OCI-LY1 (cell line): ENCODE measurements around the gene BMPR1B.

ENCODE experiments used
- CTCF ChIP-seq: fragments of 200-600 bp; sonication (generic), shearing (Covaris generic); IDR thresholded peaks from 2 replicates; pipeline ENCODE4 v1.5.1; 2017; ENCODE audit warnings: mild to moderate bottlenecking, antibody characterized with exemption, low read length, moderate library complexity, mixed read lengths
- EZH2 ChIP-seq: fragments of 200-600 bp; sonication (generic), shearing (Covaris generic); IDR thresholded peaks from 2 replicates; pipeline ENCODE4 v1.8.0; 2017; ENCODE audit warnings: borderline replicate concordance, mixed run types, mild to moderate bottlenecking, antibody characterized with exemption, low read length, moderate library complexity, mixed read lengths

- TF ChIP-seq CTCF (no peak), EZH2 (no peak)
Measured at GRCh38 chr4:95186666-95187065, 428.9 kb downstream of the BMPR1B start.
